ENCODE data around the gene FEN1. TPM values are rescaled to one million over a fixed set of nuclear protein-coding genes. Genes with fewer than 3 reads are reported as not detected.

FEN1 gene
- total RNA-seq, 1 donor from 2014 or later: 8.3 TPM

- DNase-seq (ENCODE audit: low read depth in 2 of 2): no peak
These were observed 16.8 kb upstream of the FEN1 start for GRCh38 chr11:61775606-61776554.

DNA sequence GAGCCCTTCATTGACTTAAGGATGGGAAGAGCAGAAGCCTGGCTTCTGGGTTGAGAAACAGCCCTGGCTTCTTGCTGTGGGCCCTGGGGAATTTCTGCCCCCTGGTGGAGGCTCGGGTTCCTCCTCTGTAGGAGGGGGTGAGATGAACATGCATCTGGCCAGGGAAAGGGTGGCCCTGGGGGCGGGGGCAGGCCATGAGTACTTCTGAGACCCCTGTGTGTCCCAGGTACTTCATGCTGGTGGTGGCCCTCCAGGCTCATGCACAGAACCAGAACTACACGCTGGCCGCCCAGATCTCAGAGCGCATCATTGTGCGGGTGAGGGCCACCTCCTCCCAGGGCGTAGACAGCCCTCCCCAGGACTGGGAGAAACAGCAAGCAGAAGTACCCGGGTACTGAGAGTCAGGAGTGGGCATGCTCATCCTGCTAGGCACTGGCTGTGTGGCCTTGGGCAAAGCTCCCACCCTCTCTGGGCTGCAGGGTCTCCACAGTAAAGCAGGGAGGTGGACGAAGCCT, 16.1 kb upstream of the FEN1 start:
- DNase-seq (ENCODE audit: low read depth in 2 of 2): peak; percentile 62 to 69

DNA sequence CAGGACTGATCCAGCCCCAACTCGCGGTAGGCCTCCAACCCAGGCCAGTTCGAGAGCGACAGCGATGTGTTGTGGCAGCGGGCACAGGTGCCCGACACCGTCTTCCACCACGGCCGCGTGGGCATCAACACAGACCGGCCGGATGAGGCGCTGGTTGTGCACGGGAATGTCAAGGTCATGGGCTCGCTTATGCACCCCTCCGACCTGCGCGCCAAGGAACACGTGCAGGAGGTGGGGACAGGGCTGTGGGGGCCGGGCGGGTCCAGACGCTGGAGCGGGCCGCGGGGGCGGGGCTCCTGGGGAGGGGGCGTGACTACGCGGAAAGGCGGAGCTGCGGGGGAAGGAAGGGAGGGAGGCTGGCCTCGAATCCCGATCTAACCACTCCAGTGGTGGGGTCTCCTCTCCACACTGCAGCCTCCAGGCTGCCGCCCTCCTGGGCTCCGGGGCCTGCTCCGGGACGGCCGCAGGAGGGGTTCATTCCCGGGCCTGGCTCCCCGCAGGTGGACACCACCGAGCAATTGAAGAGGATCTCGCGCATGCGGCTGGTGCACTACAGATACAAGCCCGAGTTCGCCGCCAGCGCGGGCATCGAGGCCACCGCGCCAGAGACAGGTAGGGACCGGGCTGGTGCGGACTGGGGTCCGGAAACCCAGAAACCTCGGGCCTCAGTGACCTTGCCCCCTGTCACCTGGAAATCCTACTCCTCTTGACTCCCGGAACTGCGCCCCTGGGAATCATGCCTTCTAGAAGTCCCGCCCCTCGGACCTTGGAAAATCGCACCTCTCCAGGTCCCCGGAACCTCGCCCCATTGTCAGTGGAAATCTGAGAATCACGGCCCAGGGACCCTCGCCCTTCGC, 15.2 kb upstream of the FEN1 start:
- DNase-seq (ENCODE audit: low read depth in 2 of 2): peak; percentile 20 to 49

DNA sequence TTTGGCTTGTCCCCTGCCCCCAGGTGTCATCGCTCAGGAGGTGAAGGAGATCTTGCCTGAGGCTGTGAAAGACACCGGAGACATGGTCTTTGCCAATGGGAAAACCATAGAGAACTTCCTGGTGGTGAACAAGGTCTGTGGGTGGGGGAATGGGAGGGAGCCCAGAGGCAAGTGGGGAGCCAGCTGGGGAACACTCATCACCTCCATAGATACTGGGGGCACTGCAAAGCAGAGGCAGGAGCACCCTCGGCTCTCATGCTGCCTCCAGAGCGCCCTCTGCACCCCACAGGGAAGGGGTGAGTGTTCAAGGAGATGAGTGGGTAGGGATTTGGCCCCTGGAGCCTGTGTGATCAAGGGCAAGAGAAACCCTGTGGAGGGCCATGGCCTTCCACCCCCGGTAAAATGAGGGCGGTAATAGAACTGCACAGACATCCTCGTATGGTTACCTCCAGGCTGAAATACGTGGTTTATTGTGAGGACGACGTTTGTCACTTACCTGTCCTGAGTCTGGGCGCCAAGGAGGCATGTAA, 14.3 kb upstream of the FEN1 start:
- no peak for DNase-seq (ENCODE audit: low read depth in 2 of 2)

DNA sequence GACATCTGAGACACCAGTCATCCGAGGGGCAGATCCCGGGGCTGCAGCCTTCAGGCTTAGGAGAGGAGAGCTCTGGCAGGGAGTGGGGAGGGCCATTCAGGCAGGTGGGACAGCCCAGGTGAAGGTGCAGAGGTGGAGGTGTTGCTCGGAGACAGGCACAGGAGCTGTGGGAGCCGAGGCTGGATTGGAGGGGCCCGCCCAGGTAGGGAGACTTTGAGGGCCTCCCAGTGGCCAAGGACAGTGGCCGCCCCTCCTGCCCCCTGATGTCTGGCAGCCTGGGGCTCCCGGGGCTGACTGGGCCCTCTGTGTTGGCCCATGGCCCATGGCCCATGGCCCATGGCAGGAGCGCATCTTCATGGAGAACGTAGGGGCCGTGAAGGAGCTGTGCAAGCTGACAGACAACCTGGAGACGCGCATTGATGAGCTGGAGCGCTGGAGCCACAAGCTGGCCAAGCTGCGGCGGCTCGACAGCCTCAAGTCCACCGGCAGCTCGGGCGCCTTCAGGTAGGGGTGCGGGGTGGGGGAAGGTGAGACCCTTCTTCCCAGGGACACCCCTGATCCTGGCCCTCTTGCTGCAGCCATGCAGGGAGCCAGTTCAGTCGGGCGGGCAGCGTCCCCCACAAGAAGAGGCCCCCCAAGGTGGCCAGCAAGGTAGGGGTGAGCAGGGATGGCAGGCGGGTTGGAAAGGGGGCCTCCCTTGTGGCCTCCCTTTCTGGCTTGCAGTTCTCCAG, 13.6 kb upstream of the FEN1 start:
- DNase-seq (ENCODE audit: low read depth in 2 of 2): no peak

DNA sequence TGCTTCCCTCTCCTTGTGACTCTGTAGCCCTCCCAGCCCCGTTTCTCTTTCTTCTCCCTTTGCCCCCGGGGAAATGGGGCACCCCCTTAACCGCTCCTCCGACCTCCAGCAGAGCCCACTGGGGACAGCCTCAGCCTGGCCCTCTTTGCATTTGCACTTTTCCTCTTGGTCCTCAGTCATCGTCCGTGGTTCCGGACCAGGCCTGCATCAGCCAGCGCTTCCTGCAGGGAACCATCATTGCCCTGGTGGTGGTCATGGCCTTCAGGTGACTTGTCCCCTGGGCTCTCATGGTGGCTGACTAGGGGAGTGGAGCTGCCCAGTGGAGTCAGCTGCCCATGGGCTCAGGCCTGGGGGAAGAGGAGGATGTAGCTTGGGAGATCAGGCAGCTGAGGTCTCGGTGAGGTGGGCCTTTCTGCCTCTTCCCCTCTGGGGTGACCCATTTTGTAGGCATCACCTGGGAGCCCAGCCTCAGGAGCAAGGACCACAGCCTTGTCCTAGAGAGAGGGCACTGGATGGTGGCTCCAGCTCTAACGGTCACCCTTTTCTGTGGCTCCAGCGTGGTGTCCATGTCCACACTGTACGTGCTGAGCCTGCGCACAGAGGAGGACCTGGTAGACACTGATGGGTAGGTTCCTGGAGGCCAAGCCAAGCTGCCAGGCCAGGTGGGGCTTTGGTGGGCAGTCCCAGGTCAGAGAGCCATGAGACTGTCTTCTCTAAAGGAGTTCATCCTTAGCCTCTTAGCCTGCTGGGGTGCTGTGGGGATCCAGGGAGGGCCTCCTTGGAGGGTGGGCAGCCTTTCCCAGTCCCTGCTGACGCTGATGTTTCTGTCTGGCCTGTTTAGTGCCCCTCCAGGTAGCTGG, 12.8 kb upstream of the FEN1 start:
- no peak for DNase-seq (ENCODE audit: low read depth in 2 of 2)

- no peak for DNase-seq (ENCODE audit: low read depth in 2 of 2)
These were observed 12.0 kb upstream of the FEN1 start for GRCh38 chr11:61780581-61781162.

GRCh38 chr11:61781585-61781984, 11.1 kb upstream of the FEN1 start:
- DNase-seq (ENCODE audit: low read depth in 2 of 2): no peak

DNA sequence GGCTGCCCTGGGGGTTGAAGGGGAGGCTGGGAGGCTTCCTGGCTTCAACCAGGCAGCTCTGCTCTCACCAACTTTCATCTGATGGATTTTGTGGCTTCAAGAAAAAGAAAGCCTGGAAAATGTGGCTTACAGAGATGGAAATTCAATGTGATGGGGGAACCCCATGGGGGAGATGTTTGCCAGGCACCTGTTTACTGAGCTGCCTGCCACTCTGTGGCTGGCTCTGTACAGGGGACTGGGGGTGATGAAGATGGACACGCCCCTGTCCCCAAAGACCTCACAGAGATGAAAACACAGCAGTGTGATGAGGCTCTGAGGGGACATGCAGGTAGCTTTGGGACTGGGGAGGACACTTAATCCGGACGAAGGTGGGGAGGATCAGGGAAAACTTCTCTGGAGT, 10.4 kb upstream of the FEN1 start:
- no peak for DNase-seq (ENCODE audit: low read depth in 2 of 2)

DNA sequence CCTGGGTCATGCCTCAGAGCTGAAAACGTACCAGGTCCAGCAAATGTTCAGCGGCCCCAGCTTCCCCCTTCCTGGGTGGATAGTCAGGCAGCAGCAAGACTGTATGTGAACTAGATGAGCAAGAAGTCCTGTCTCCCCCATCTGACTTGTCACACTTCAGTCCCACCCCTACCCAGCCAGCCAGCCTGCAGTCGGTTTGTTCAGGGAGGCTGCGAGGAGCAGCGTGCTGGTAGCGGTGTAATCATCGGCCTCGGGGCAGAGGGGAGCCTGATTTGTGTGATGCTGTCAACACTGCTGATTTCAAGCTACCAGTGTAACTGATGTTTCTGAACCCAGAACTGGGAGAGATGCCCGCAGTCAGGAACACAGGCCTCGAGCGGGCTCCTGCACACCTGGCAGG, 9.9 kb upstream of the FEN1 start:
- DNase-seq (ENCODE audit: low read depth in 2 of 2): no peak

DNA sequence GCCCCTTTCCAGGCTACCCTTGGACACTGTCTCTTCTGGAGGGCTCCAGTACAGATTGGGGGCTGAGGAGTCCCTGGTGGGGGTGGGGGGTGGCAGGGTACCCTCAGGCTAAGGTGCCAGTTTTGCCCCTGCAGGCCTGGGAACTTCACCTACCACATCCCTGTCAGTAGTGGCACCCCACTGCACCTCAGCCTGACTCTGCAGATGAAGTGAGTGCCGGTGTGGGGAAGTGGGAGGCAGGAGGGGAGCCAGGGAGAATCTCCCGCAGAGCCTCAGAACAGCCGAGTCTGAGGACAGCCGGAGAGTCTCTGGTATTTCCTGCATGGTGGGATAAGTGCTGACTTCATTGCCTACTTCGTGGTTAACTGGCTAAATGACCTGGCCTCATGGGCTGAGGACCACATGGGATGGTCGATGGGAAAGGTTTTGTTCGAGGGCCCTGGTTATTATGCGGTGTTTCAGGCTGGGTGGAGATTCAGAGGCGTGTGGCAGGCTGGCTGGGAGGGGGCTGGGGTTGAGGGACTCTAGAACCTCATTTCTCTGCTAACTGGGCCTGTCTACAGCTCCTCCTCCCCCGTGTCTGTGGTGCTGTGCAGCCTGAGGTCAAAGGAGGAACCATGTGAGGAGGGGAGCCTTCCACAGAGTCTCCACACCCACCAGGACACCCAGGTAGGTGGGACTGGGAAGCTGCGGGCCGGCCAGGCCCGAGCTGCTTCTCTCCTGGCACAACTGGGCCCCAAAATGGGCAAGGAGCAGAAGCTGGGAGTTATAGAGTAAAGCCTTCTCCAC, 8.8 kb upstream of the FEN1 start:
- peak in 1 of 2 donors; percentile 25 for DNase-seq (ENCODE audit: low read depth in 2 of 2)

DNA sequence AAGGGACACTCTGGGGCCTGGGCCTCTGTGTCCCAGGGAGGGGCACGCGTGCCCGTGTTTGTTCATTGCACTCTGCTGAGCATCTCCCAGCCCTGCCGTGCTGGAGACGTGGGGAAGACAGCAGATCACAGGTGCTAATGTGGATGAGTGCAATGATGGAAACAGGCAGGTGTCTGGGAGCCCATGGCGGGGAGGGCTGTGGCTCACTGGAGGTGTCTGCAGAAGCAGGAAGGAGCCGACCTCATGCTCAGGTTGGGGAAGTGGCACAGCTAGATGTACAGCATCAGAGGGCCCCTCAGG, 8.3 kb upstream of the FEN1 start:
- no peak for DNase-seq (ENCODE audit: low read depth in 2 of 2)

DNA sequence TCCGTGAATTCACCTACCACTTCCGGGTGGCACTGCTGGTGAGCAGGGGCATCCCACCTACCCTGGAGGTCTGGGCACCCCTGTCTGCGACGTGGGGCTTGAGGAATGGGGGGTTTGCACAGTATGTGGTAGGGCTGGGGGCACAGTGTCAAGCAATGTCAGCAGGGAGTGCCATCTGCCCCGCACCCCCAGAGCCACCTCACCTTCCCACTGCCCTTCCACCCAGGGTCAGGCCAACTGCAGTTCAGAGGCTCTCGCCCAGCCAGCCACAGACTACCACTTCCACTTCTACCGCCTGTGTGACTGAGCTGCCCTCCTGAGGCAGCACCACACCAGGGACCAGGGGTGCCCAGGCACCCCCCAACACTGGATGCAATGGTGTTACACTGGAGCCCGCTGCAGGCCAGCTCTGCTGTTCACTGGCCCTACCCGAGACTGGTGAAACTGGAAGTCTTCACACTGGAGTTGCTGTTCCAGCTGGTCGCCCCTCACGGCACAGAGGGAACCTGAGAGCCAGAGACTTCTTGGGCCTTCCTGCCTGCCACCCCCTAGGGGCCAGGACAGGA, 6.8 kb upstream of the FEN1 start:
- no peak for DNase-seq (ENCODE audit: low read depth in 2 of 2)

DNA sequence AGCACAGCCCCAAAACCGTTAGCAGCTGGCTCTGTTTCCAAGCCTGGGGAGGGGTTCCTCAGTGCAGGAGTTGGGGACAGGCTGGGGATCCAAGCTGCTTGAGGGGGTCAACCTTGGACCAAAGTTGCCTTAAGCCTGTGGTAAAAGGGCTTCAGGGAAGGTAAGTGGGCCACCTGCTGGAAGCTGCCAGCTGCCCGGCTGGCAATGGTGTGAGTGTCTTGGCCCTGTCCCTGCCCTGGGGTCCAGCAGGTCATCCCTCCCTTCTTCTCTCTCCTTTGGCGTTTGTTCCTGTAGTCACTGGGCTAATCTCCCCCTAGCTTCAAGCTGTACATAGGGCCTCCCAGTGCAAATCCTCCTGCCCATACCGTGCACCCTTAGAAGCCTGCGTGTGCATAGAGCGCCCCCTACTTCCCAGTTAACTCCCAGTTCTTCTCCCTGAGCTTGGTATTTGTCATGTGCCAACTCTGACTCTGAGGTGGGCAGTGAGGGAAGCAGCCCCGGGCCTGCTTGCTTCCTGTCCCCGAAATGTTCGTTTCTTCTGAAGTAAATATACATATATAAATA, 4.7 kb upstream of the FEN1 start:
- DNase-seq (ENCODE audit: low read depth in 2 of 2): peak; percentile 62 to 73

DNA sequence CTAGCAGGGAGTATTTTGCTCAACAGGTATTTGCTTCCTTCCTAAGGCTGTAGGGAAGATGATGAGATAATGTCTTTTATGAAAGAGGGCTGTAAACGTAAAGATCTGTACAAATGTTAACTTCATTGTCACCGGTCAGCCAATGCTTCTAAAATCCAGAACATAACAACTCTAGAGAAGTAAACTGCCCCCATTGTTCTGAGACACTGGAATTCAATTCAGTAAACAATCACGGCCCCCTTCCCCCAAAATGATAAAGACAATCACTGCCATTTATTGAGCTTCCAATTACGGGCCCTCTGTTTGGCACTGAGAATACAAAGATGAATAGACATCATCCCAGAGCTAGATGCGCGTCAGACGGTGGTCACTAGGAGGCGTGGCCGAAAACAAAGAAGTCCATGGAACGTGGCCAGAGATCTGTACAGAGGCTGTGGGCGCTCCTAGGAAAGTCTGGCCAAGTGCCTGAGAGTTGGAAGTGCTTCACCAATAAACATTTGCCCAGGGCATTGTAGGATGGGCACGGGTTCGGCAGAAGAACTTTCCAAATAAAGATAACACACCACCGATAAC, 888 bp upstream of the FEN1 start:
- DNase-seq (ENCODE audit: low read depth in 2 of 2): peak; percentile 94 to 95

- no peak for DNase-seq (ENCODE audit: low read depth in 2 of 2)
These were observed 545 bp downstream of the FEN1 start for GRCh38 chr11:61793083-61793828.

DNA sequence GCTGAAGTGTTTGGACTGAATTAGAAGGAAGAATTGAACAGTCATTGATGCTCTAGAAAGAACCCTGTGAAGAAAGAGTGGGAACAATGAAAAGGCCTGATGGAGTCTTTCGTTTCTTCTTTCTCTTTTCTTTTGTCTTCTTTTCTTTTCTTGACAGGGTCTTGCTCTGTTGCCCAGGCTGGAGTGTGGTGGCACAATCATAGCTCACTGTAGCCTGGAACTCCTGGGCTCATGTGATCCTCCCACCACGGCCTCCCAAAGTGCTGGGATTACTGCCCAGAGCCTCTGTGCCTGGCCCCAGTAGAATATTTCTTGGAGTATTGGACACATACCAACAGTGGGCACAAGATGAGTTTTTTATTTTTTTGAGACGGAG, 1.1 kb downstream of the FEN1 start:
- DNase-seq (ENCODE audit: low read depth in 2 of 2): no peak

GRCh38 chr11:61794579-61794978, 1.9 kb downstream of the FEN1 start:
- DNase-seq (ENCODE audit: low read depth in 2 of 2): no peak
